HG02798 (cell line): Measurements from ENCODE around the gene MICALL1.

Source experiments
- ATAC-seq: cut with Tn5 transposase; IDR thresholded peaks from one replicate; pipeline ENCODE4 v1.9.1; 2021; ENCODE audit warnings: mild to moderate bottlenecking; ENCODE audit not compliant: unreplicated experiment, poor library complexity

Gene MICALL1

DNA sequence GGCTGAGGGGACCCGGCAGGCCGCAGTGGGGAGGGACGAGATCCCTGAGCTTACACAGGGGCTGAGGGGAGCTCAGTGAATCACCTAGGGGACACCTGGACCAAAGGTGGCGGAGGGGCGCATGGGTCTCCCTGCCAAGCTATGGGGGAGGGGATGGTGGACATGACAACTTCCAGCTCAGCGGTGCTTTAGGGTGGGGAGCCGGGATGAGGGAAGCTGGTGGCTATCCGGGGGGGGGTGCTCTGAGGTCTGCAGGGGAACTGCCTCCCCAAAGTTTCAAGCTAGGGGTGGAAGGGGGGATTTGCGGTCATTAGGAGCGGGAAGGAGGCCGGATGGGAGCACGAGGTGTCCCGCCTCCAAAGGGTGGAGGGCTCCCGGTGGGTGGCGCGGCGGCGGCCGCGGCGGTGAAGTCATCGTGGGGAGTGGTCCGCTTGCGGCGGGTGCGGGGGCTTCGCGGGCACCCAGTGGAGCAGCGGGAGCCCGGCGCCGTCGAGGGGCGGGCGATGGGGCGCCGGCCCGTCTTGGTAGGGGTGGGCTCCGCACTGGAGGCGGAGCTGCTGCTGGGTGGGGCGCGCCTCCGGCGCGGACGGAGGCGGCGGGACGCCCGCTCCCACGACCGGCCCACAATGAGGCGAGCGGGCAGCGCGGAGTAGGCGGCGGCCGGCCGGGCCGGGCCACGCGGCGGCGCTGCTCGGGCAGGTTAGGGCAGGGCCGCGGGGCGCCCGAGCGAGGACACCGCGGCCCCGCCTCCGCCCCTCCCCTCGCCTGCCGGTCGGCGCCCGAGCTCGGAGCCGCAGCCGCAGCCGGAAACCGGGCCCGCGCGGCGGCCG, at the start of gene MICALL1:
Gene MICALL1 (plus strand): TSS at position 764 of the 830 bp plus-strand sequence. CDS start 126 bp downstream, outside the sequence.
- peak; percentile 83 for ATAC-seq

- ATAC-seq, result no peak
These were observed 45.2 kb upstream of the MICALL1 start for GRCh38 chr22:37860796-37861421.

- no peak for ATAC-seq
These were observed 43.3 kb upstream of the MICALL1 start for GRCh38 chr22:37862570-37863325.

DNA sequence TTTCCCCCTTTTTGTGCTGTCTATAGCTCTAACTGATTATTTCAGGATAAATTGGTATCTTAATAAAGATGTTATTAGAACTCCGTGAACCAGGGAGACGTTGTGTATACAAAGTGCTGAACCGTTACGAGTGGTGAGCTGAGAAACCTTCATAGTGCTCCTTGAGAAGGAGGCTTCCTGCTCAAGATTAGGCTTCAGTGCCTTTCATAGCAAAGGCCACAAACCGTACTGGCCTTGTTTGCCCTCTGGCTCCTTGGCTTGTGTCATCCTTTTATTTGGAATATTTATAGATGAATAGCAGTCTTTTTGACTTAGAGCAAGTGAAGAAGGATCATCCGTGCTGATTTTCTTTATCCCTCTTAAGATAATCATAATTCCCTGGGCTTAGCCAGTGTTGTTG, 40.6 kb upstream of the MICALL1 start:
- ATAC-seq, result no peak

- no peak for ATAC-seq
These were observed 35.8 kb upstream of the MICALL1 start for GRCh38 chr22:37870273-37870672.

GRCh38 chr22:37880668-37881440, 25.2 kb upstream of the MICALL1 start:
- no peak for ATAC-seq

DNA sequence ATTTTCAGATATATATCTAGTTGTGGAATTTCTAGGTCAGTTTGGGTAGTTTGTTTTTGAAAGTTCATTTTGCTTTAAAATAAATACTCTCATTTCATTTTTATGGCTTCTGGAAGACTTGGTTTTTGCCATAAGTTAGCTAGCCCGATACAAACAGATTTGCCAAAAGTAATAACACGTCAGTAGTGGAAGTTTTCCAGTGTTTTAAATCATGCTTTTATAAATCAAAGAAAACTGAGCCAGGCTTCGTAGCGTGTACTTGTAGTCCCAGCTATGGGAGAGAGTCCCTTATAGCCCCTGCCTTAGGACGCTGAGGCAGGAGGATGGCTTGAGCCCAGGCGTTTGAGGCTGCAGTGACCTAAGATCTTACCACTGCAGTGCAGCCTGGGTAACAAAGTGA, 21.7 kb upstream of the MICALL1 start:
- no peak for ATAC-seq

DNA sequence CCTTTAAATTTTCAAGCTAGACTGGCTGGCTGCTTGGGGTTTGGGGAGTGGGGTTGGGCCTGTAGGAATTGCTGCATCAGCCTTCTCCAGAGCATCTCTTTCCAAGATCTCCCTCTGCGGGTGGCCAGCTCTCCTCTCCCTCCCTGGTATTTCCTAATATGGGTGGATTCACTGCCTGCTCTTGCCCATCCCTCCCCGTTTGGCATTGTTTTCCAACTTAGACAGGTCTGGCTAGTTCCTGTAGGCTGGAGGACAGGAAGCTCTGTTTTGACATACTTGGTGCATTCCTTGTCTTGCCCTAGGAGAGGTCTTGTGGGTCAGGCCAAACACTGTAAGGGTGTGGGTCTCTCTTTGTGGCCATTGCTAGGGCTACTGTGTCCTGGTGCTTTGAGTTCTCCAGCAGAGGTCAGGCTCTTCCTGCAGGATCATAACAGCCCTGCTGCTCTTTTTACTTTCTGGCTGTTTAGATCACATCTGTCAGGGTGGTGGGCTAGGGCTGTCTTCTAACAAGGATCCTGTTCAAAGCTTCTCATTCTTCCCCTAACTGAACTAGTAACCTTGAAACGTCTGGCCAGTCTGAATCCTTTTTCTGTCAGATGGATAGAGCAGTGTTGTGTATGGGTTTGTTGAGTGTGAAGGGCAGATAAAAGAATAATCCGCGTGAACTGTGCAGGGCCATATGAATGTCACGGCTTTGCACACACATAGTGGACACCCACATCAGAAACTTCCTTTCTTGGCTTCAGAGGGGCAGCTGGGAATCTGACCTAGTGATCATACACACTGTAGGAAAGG, 18.3 kb upstream of the MICALL1 start:
- ATAC-seq, result no peak

DNA sequence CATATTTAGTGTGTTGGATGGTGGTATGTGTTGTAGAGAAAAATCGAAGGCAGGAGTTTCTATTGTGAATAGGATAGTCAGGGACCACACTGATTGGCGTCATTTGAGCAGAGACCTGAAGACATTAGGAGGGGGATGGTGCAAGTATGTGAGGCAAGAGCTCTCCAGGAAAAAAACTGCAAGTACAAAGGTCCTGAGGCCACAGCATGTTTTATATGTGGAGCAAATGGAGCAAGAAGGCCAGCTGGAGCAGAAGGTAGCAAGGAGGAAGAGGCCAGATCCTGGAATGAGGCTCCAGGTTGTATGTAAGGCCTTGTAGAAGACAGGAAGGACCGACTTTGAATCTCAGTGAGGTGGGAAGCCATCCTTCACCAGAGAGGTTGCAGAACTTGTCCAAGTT, 14.2 kb upstream of the MICALL1 start:
- ATAC-seq, result no peak

GRCh38 chr22:37892566-37893335, 13.3 kb upstream of the MICALL1 start:
- ATAC-seq, result no peak

DNA sequence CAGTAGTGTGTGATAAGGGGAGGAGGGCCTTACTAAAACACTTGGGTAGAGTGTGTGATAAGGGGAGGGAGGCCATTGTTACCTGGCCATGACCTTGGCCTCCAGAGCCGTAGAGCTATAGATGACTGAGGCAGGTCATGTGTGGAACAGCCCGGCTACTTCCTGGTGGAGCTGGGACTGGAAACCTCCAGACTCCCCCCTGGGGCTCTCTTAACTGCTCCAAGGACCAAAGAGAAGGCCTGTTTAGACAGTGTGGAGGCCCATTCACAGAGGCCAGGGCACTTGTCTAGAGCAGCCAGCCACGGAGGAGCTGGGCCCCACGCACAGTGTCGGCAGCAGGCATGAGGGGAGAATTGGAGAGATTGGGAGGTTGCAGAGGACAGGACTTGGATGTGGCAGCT, 12.5 kb upstream of the MICALL1 start:
- no peak for ATAC-seq

- ATAC-seq, result no peak
These were observed 11.0 kb upstream of the MICALL1 start for GRCh38 chr22:37894939-37895670.

- ATAC-seq, result no peak
These were observed 9.9 kb upstream of the MICALL1 start for GRCh38 chr22:37896181-37896592.

- ATAC-seq, result no peak
These were observed 9.2 kb upstream of the MICALL1 start for GRCh38 chr22:37896939-37897338.

DNA sequence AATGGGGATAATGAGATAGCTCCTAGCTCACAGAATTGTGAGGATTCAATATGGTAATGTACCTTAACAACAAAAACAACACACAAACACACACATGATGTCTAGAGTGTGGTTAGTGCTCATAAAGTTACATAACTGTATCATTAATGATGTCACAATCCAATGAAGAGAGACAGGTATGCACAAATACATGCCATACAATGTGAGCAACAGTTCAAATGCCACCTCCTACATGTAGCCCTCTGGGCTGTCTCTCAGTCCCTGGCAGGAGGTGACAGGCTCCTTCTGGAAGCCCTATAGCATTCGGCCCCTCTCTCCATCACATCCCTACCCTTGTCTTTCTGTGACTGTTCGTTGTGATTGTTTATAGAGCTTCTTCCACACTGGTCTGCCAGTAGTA, 8.3 kb upstream of the MICALL1 start:
- no peak for ATAC-seq

GRCh38 chr22:37898441-37899181, 7.5 kb upstream of the MICALL1 start:
- ATAC-seq, result no peak
